K562 (cell line): Measurements from ENCODE around the gene RNU6-1. TPM values are rescaled to one million over a fixed set of nuclear protein-coding genes. Genes with fewer than 3 reads are reported as not detected.

Experiments
- ARID1B ChIP-seq: fragments of 450-650 bp; IDR thresholded peaks from 2 replicates; pipeline ENCODE4 v1.6.1; 2016; ENCODE audit warnings: antibody characterized with exemption, mild to moderate bottlenecking, inconsistent platforms
- FOXK2 ChIP-seq, 2 experiments: fragments of 450-650 bp; IDR thresholded peaks in 1 of 2; conservative IDR thresholded peaks in 1 of 2; 2 replicates each; pipeline ENCODE4 v1.6.1; 2016; ENCODE audit warnings: low read depth in 2 of 2, mild to moderate bottlenecking in 1 of 2
- GTF2A2 ChIP-seq: IDR thresholded peaks from 2 replicates; pipeline ENCODE4 v1.6.1; 2016; ENCODE audit warnings: mild to moderate bottlenecking, missing genetic modification characterization, missing compliant biosample characterization
- GTF2F1 ChIP-seq: IDR thresholded peaks from 2 replicates; pipeline ENCODE4 v1.6.1; 2011; ENCODE audit warnings: low read depth, low read length, improper control_type of control experiment
- HSF4 ChIP-seq: fragments of 250-450 bp; sonication (Bioruptor Pico); IDR thresholded peaks from 2 replicates; pipeline ENCODE4 v2.1.2; 2022; ENCODE audit warnings: mild to moderate bottlenecking, moderate library complexity, borderline replicate concordance
- JUND ChIP-seq, 2 experiments: IDR thresholded peaks; 2 replicates in 1 of 2; 3 replicates in 1 of 2; pipeline ENCODE4 v1.6.1; 2011; ENCODE audit warnings: borderline replicate concordance in 2 of 2, low read depth in 2 of 2, low read length in 2 of 2, improper control_type of control experiment in 1 of 2, missing biosample characterization in 1 of 2, missing genetic modification characterization in 1 of 2, missing genetic modification reagents in 1 of 2
- KLF6 ChIP-seq: fragments of 250-450 bp; sonication (Bioruptor Pico); IDR thresholded peaks from 2 replicates; pipeline ENCODE4 v1.4.0; 2020; ENCODE audit warnings: mild to moderate bottlenecking, moderate library complexity, borderline replicate concordance
- MAZ ChIP-seq, 2 experiments: fragments of 450-650 bp in 1 of 2; sonication (generic) in 1 of 2; formaldehyde crosslinking; IDR thresholded peaks in 1 of 2; conservative IDR thresholded peaks in 1 of 2; 2 replicates each; pipeline versions ENCODE4 v1.4.0 to v1.5.0; 2020; ENCODE audit warnings: mild to moderate bottlenecking in 1 of 2, missing genetic modification reagents in 1 of 2
- MCM3 ChIP-seq: fragments of 450-650 bp; IDR thresholded peaks from 2 replicates; pipeline ENCODE4 v1.6.1; 2016
- NCOA1 ChIP-seq: fragments of 450-650 bp; IDR thresholded peaks from 2 replicates; pipeline ENCODE4 v1.6.1; 2016; ENCODE audit warnings: low read depth
- POLR2H ChIP-seq: IDR thresholded peaks from 2 replicates; pipeline ENCODE4 v1.6.1; 2016; ENCODE audit warnings: missing genetic modification characterization, low read depth, mild to moderate bottlenecking, control low read depth, missing compliant biosample characterization, moderate library complexity
- SETDB1 ChIP-seq: IDR thresholded peaks from one replicate; pipeline ENCODE4 v1.6.1; 2012; ENCODE audit warnings: low read length, control low read depth, inconsistent platforms
- SMARCA5 ChIP-seq: fragments of 450-650 bp; IDR thresholded peaks from 2 replicates; pipeline ENCODE4 v1.6.1; 2016
- SMARCE1 ChIP-seq: fragments of 450-650 bp; IDR thresholded peaks from 2 replicates; pipeline ENCODE4 v1.7.1; 2016; ENCODE audit warnings: mild to moderate bottlenecking
- TCF7 ChIP-seq: sonication (generic); IDR thresholded peaks from 2 replicates; pipeline ENCODE4 v1.6.1; 2016; ENCODE audit warnings: antibody characterized with exemption, borderline replicate concordance
- TEAD4 ChIP-seq, 2 experiments: sonication (generic) in 1 of 2; formaldehyde crosslinking in 1 of 2; IDR thresholded peaks; 2 replicates each; pipeline versions ENCODE4 v1.6.1 to v1.8.0; 2012 to 2022; ENCODE audit warnings: borderline replicate concordance in 1 of 2, inconsistent platforms in 1 of 2, low read length in 1 of 2, mild to moderate bottlenecking in 1 of 2, missing genetic modification reagents in 1 of 2
- TRIM24 ChIP-seq, 2 experiments: fragments of 450-650 bp; IDR thresholded peaks; 2 replicates each; pipeline ENCODE4 v1.6.1; 2016
- ZNF311 ChIP-seq: fragments of 250-450 bp; sonication (Bioruptor Pico); IDR thresholded peaks from 2 replicates; pipeline ENCODE4 v1.4.0; 2020; ENCODE audit warnings: mild to moderate bottlenecking, moderate library complexity
- ZNF316 ChIP-seq: fragments of 450-650 bp; IDR thresholded peaks from 2 replicates; pipeline ENCODE4 v1.6.1; 2016
- ZNF75A ChIP-seq: fragments of 450-650 bp; formaldehyde crosslinking; IDR thresholded peaks from 2 replicates; pipeline ENCODE4 v1.4.0; 2020; ENCODE audit warnings: mild to moderate bottlenecking
- ZNF778 ChIP-seq: fragments of 450-650 bp; formaldehyde crosslinking; IDR thresholded peaks from 2 replicates; pipeline ENCODE4 v1.4.0; 2020; ENCODE audit warnings: mild to moderate bottlenecking, moderate library complexity
- polyA plus RNA-seq, 8 experiments: library from polyadenylated mRNA; depleted of rRNA in 4 of 8; stranded (reverse) in 5 of 8; unstranded in 3 of 8; fragments of >200 nt; fragmentation: Nextera tagmentation in 2 of 8; fragmentation: Illumina TruSeq in 1 of 8; extraction: Ambion mirVana in 2 of 8; extraction: Trizol in 1 of 8; gene quantifications; 2 replicates each; pipeline versions ENCODE4 v1.2.1 to v1.2.3, GENCODE V29; 2011 to 2014; ENCODE audit warnings: inconsistent platforms in 1 of 8, missing spikeins in 1 of 8
- total RNA-seq, 7 experiments: library from RNA; depleted of rRNA in 6 of 7; stranded (reverse); fragments of >200 nt in 6 of 7; fragmentation: Illumina TruSeq in 2 of 7; extraction: Trizol in 2 of 7; gene quantifications; 2 replicates each; pipeline versions ENCODE4 v1.2.1 to v1.2.3, GENCODE V29; 2011 to 2021; ENCODE audit warnings: low replicate concordance in 1 of 7
- TF ChIP-seq, protein P1 (sequence below): fragments of 450-650 bp; IDR thresholded peaks from 2 replicates; pipeline ENCODE4 v1.6.1; 2016; ENCODE audit warnings: antibody characterized with exemption
- TF ChIP-seq, protein P2 (sequence below): fragments of 250-450 bp; sonication (Bioruptor Pico); IDR thresholded peaks from 2 replicates; pipeline ENCODE4 v1.6.1; 2021; ENCODE audit warnings: mild to moderate bottlenecking

Gene RNU6-1
- total and polyA plus RNA-seq, 9 of the 15 experiments (the other 6 are each of a cell fraction or from before 2014, with no cell fraction given), result not detected

DNA sequence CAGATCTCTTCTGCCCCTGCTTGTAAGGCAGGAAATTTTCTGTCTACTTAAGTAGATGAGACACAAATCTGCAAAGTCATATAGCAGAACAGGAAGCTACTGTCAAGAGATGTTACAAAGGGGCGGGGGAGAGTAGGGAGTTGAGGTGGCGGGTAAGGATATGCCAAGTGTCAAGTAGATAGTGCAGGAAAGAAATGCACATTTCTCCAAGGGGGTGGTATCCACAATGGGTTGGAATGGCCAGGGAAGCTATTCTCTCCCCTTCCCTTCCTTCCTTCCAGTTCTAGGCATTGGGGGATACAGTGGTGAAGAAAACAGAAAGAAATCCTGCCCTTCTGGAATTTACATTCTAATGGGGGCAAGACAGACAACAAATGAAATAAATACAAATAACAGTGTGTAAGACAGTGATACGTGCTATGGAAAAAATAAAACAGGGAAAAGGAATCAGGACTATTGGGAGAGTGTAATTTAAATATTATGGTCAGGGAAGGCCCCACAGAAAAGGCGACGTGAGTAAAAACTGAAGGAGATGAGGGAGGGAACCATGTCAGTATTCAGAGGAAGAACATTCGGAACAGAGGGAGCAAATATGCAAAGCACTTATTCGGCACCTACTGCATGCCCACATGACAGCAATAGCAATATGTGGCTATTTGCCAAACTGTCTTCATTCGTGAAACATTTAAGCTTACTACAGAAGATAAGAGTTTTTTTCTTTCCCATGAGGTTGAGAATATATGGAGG lies 42.8 kb upstream of the RNU6-1 start (continued):
- TF ChIP-seq JUND (IDR thresholded peaks at IDR 0.05; ENCODE audit: borderline replicate concordance, low read depth, low read length), result peak; percentile 45; the same call in 1 of the 2 replicates
- peak; percentile 42; the same call in 1 of the 3 replicates for TF ChIP-seq JUND (tag; IDR thresholded peaks at IDR 0.05; ENCODE audit: borderline replicate concordance, low read depth, low read length)
- TF ChIP-seq GTF2A2 (tag), result no peak
- TF ChIP-seq TRIM24 (IDR thresholded peaks at IDR 0.05), result peak in 1 of 2 experiments; percentile 83; a peak in 2 of 4 replicates
- TF ChIP-seq ZNF316, result peak; percentile 97
- no peak for TF ChIP-seq SETDB1
- peak; percentile 36; the same call in 1 of the 2 replicates for TF ChIP-seq ZNF311 (CRISPR knock-in tag)
- no peak for TF ChIP-seq ZNF778 (CRISPR knock-in tag)
- TF ChIP-seq, protein P1, sequence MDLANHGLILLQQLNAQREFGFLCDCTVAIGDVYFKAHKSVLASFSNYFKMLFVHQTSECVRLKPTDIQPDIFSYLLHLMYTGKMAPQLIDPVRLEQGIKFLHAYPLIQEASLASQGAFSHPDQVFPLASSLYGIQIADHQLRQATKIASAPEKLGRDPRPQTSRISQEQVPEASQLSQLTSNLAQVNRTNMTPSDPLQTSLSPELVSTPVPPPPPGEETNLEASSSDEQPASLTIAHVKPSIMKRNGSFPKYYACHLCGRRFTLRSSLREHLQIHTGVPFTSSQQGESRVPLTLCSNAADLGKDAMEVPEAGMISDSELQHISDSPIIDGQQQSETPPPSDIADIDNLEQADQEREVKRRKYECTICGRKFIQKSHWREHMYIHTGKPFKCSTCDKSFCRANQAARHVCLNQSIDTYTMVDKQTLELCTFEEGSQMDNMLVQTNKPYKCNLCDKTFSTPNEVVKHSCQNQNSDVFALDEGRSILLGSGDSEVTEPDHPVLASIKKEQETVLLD, result peak; percentile 54; the same call in 1 of the 2 replicates
- no peak; the same call in 1 of the 2 replicates for TF ChIP-seq KLF6 (CRISPR knock-in tag)
- TF ChIP-seq HSF4 (CRISPR knock-in tag), result no peak
- TF ChIP-seq POLR2H (tag), result no peak
- peak; percentile 46 to 94; a peak in 2 of 4 replicates for TF ChIP-seq MAZ (CRISPR knock-in tag; conservative IDR thresholded peaks at IDR 0.05 in 1 of 2, IDR thresholded peaks at IDR 0.05 in 1 of 2)
- TF ChIP-seq MCM3, result no peak
- peak; percentile 89 for TF ChIP-seq ARID1B
- 0 out of 2 replicates have a peak, but pooled peaks have one; percentile 42 for TF ChIP-seq TCF7
- peak; percentile 86 for TF ChIP-seq SMARCE1
- TF ChIP-seq SMARCA5, result peak; percentile 60; the same call in 1 of the 2 replicates
- TF ChIP-seq GTF2F1, result no peak
- TF ChIP-seq ZNF75A, result no peak
- TF ChIP-seq, protein P2, sequence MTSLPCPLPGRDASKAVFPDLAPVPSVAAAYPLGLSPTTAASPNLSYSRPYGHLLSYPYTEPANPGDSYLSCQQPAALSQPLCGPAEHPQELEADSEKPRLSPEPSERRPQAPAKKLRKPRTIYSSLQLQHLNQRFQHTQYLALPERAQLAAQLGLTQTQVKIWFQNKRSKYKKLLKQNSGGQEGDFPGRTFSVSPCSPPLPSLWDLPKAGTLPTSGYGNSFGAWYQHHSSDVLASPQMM (CRISPR knock-in tag), result no peak
- TF ChIP-seq NCOA1, result 0 out of 2 replicates have a peak, but pooled peaks have one; percentile 48
- TF ChIP-seq FOXK2 (conservative IDR thresholded peaks at IDR 0.05 in 1 of 2, IDR thresholded peaks at IDR 0.05 in 1 of 2; ENCODE audit: low read depth in 2 of 2), result peak in 1 of 2 experiments; percentile 42; a peak in 1 of 4 replicates
- TF ChIP-seq TEAD4 (IDR thresholded peaks at IDR 0.05; ENCODE audit: low read length), result peak; percentile 63
- TF ChIP-seq TEAD4 (CRISPR knock-in tag; IDR thresholded peaks at IDR 0.05; ENCODE audit: borderline replicate concordance), result no peak
